GM19467 (cell line): Measurements from ENCODE around the gene LRRC19.
A peak's percentile ranks its signal among the peaks of the same experiment; 100 is the strongest.

Source experiments
- ATAC-seq: cut with Tn5 transposase; IDR thresholded peaks from one replicate; pipeline ENCODE4 v1.9.1; 2021; ENCODE audit warnings: mild to moderate bottlenecking, moderate library complexity; ENCODE audit not compliant: unreplicated experiment

Gene LRRC19, protein sequence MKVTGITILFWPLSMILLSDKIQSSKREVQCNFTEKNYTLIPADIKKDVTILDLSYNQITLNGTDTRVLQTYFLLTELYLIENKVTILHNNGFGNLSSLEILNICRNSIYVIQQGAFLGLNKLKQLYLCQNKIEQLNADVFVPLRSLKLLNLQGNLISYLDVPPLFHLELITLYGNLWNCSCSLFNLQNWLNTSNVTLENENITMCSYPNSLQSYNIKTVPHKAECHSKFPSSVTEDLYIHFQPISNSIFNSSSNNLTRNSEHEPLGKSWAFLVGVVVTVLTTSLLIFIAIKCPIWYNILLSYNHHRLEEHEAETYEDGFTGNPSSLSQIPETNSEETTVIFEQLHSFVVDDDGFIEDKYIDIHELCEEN

DNA sequence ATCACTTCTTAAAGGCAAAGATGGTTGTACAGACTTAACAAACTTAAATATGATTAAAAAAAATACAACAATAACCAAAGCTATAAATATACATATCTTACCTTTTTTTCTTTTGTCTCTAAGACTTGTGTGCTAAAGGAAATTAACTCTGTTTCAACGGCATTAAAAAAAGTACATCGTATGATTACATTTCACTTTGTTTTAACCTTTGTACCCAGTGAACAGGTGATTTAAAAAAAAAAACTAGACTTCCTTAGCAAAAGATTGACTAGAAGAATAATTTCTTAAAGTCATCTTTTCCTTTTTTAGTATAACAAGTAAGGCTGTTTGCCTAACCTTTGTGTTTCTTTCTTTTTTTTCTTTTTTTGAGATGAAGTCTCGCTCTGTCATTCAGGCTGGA is at the start of gene LRRC19:
TSS of gene LRRC19 (minus strand) at position 182 of the 400 bp plus-strand sequence. CDS start 5,978 bp downstream, outside the sequence.
- no peak for ATAC-seq

DNA sequence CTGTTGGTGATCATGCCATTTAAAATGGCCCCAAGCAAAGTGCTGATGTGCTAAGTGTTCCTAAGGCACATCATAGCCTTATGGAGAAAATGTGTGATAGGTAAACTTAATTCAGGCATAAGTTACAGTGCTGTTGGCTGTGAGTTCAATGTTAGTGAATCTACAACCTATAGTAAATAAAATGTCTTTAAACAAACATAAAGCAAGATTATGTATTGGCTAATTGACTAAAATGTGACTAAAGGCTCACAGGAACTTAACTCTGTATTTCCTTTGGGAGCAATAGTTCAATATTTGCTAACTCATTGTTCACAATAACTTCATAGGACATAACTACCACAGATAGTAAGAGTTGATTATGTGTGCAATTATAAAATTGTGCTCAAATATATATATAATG is 49.4 kb upstream of the LRRC19 start:
- ATAC-seq: no peak

DNA sequence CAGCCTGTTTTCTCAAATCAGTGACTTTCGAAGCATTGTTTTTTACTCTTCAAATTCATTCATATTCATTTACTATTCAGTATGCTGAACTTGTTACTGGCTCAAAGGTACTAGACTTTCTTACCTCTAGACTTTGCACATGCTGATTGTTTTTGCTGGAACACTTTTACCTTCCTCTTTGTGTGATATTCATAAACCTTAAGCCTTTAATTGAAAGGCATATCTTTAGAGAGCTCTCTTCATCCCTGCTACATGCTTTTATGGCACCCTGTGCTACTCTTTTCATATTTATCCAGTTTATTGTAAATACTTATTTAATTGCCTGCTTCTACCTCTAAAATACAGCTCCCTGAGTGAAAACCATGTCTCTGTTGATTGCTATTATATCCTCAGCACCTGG is 48.7 kb upstream of the LRRC19 start:
- no peak for ATAC-seq

DNA sequence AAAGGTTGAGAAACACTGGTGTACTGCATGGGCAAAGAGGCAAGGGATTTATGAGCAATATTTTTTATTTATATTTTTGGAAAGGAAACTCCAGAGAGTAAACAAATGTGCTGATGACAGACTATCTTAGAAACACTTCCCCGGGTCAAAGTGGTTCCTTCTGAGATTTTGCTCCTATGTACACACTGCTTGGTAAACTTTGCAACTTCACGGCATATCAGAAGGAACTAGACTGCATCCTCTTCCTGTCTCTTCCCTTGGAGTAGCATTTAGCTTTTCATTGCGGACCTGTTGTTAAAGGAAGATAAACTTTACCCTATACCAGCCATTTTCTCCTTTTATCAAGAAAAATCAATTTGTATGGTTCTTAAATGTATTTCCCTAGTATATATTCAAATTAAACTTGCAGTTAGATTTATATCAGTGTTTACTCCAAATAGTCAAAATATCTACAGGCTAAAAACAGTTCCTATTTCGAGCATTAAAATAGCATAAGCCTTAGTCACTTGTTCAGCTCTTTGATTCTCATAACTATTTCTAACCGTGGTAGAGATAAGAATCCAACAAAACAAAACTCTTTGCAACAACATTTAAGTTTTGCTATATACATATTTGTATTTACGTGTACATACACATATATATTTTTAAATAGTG is 48.0 kb upstream of the LRRC19 start:
- no peak for ATAC-seq

DNA sequence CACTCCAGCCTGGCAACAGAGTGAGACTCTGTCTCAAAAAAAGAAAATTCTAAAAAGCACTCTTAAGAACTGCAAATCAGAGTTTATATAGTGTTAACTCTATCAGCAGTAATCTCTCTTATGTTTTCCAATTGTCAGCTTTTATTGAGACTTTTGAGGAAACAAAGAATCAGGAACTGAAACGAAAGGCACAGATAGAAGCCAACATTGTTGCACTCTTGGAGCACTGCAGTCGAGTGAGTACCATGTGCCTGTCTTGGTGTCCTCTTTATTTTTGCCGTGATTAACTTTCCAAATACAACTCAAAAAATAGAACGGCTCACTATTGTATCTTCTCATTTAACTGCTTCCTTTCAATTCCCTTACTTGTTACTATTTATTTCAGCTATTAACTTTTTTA is 41.7 kb upstream of the LRRC19 start:
- no peak for ATAC-seq

GRCh38 chr9:27043176-27043575 is 37.7 kb upstream of the LRRC19 start:
- no peak for ATAC-seq

DNA sequence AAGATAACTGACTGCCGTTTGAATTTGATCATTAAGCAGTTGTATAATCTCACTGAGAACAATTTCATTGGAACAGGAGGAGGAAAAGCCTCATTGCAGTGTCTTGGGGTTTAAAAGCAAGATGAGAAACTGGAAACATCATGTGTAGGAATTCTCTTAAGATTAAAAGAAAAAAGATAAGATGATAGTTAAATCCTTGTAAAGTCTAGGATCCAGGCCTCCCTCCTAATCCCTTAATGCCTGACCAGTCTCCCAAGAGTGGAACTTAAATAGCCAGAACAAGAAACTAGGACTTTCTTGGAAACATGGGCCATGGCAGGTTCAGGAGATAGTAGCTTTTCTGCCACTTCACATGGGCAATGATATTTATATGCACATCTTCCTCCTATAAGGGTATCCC is 37.0 kb upstream of the LRRC19 start:
- ATAC-seq: no peak

- no peak for ATAC-seq
Observed at GRCh38 chr9:27041746-27042145, 36.3 kb upstream of the LRRC19 start.

GRCh38 chr9:27037499-27037898 is 32.0 kb upstream of the LRRC19 start:
- no peak for ATAC-seq

- ATAC-seq: peak; percentile 74
Observed at GRCh38 chr9:27033815-27034403, 28.4 kb upstream of the LRRC19 start.

DNA sequence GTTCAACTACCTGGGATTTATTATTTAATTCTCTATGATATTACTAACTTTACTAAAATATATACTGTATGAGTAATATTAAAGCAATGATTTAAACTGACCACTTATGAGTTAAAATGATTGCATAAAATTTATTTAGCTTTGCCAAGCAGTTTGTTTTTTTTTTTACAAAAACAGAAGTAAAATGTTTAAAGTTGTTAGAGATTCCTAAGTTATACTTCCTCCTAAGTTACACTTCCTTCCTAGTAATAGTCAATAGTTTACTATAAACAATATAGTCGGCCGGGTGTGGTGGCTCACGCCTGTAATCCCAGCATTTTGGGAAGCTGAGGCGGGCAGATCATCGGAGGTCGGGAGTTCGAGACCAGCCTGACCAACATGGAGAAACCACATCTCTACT is 23.7 kb upstream of the LRRC19 start:
- no peak for ATAC-seq

- no peak for ATAC-seq
Observed at GRCh38 chr9:27022920-27023319, 17.4 kb upstream of the LRRC19 start.

- ATAC-seq: no peak
Observed at GRCh38 chr9:27019589-27019988, 14.1 kb upstream of the LRRC19 start.

DNA sequence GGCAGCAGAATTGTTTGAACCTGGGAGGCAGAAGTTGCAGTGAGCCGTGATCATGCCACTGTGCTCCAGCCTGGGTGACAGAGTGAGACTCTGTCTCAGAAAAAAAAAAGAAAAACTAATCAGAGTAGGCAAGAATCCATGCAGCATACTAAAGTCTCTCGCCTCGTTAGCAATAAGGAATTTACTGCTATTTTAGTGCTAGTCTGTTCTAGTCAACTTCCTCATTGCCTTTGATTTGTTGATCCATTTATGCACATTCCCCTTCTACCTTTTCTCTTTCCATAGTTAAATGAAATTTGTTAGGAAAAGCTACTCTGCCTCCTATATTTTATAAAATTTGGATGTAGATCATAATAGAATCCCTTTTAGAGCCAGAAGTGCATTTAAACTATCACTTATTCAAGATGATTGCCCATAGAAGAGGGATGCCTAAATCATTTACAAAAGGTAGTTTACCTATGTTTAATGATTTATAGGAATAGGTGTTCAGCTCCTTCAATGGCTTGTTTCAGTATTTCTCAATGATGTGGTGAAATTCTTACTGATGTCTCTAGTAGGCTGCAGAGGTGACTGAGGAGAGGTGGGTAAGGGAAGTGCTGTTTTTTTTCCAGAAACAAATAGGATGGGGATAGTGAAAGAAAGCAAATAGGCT is 1.9 kb downstream of the LRRC19 start:
- ATAC-seq: no peak

- ATAC-seq: no peak
Observed at GRCh38 chr9:26995810-26996209, 9.7 kb downstream of the LRRC19 start.

- ATAC-seq: no peak
Observed at GRCh38 chr9:26983340-26983739, 22.1 kb downstream of the LRRC19 start.

DNA sequence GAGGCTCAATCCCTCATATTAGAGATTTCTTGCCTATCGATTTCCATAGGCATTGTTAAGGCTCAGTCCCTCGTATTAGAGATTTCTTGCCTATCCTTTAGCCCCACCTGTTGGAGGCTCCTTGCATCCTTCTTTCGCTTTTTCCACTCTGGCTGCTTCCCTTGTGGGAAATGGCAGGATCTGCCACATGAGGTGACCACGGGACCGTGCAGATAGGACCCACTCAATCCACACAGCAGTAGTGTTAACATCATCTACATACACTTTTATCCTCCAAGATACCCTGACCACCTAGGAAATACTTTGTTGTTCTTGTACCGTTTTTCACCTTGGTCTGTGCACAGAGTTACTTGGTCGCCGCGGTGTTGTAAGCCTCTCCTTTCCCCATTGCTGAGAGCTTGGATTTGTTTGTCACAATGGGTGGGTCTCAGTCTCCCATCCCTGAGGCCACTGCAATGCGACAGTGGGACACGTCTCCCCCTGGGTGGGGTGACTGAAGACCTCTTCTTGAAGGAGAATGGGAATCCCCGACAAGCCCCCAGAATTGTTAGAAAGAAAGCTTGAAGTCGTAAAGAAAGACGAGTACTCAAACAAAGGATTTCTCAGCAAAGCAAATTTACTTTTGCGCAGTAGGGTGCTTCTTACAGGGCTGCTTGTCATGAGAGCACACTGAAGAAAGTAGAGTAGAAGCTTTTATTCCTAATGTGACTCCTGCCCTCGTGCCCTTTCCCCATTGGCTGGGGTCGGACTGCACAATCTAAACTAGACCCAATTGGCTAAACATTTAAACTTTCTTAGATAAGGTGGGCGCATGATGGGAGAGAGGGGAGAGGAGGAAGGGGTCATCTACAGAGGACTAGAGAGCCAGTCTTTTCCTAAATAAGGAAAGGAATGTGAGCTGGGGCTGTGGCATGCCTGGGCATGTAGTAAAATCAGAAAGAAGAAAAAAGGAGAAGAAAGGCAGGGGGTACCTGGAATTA is 29.5 kb downstream of the LRRC19 start:
- ATAC-seq: no peak

DNA sequence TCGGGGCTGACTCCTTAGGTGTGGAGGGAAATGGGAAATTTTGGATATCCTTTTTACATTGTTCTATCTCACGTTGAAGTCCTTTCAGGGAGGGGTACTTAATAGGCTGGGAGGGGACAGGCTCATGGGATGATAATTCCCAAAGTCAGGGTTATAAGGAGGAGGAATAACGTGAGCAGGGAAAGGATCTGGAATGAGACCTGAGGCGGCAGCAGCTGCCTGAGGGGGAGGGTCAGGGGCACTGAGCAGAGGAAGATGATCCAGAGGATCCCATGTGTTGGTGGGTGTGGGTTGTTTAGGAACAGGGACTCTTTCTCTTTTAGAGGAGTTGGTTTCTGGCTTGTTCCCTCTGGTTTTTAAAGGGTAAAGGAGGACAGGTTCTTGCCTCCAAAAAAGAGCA is 30.5 kb downstream of the LRRC19 start:
- ATAC-seq: no peak

- ATAC-seq: no peak
Observed at GRCh38 chr9:26973989-26974388, 31.5 kb downstream of the LRRC19 start.

DNA sequence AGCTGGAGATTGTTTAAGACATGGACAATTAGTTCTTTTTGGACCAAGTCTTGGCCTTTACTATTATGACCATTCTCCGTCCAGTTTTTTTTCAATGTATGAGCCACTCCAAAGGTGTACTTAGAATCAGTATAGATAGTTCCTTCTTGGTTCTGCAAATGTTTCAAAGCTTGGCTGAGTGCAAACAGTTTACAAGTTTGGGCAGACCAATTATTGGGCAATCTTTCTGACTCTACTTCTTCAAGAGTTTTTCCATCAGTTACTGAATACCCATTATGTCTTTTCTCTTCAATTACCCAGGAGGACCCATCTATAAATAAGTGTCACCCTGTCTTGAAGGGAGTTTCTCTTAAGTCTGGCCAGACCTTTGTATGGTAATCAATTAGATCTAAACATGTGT is 33.8 kb downstream of the LRRC19 start:
- no peak for ATAC-seq

- ATAC-seq: no peak
Observed at GRCh38 chr9:26956860-26957233, 48.6 kb downstream of the LRRC19 start.
